ENCODE results near the gene SPG7. TPM values are rescaled to one million over a fixed set of nuclear protein-coding genes. Genes with fewer than 3 reads are reported as not detected.
A peak's percentile ranks its signal among the peaks of the same experiment; 100 is the strongest.

Gene SPG7
- total RNA-seq, 4 donors from 2014 or later = 102 to 178 (median 127) TPM

- Histone ChIP-seq H3K27me3 (no peaks in the 10 kb centered on the region), H3K4me3 (no peak overlapping the region), H3K4me1 (peaks cover 0 to 98% (median 74%) of the 10 kb centered on the region in 4 donors), H3K27ac (peak overlapping the region in 1 of 4 donors; percentile 6), H3K9me3 (no peaks in the 10 kb centered on the region), H3K36me3 (no peaks in the 10 kb centered on the region)
- 46 to 47% methylated on average over 14 of the region's 14 CpGs for WGBS, 2 donors
- no peak for DNase-seq (ENCODE audit: low spot score in 2 of 2)
- TF ChIP-seq CTCF (IDR thresholded peaks at IDR 0.05) = no peak
- TF ChIP-seq EP300 (IDR thresholded peaks at IDR 0.05) = no peak
- TF ChIP-seq POLR2A (IDR thresholded peaks at IDR 0.05) = no peak
These were observed 25.9 kb upstream of the SPG7 start for GRCh38 chr16:89482150-89482816.

- Histone ChIP-seq H3K27me3 (no peaks in the 10 kb centered on the region), H3K4me1 (peaks cover 0 to 98% (median 76%) of the 10 kb centered on the region in 4 donors), H3K4me3 (no peak overlapping the region), H3K27ac (peak overlapping the region in 1 of 4 donors; percentile 6), H3K9me3 (no peaks in the 10 kb centered on the region), H3K36me3 (no peaks in the 10 kb centered on the region)
- DNase-seq (ENCODE audit: low spot score in 2 of 2) = no peak
- whole genome bisulfite sequencing, 2 donors = 51 to 57% methylated on average over 5 of the region's 5 CpGs
- TF ChIP-seq EP300 (IDR thresholded peaks at IDR 0.05) = no peak
- TF ChIP-seq CTCF (IDR thresholded peaks at IDR 0.05) = no peak
- no peak for TF ChIP-seq POLR2A (IDR thresholded peaks at IDR 0.05)
These were observed 25.4 kb upstream of the SPG7 start for GRCh38 chr16:89482817-89483205.

- peaks cover 0 to 97% (median 77%) of the 10 kb centered on the region in 4 donors for H3K4me1 ChIP-seq
- no peak for DNase-seq (ENCODE audit: low spot score in 2 of 2)
- 69 to 80% methylated on average over 5 of the region's 5 CpGs for WGBS, 2 donors
These were observed 24.1 kb upstream of the SPG7 start for GRCh38 chr16:89484041-89484501.

GRCh38 chr16:89484923-89485679, 23.1 kb upstream of the SPG7 start:
- 68 to 70% methylated on average over 11 of the region's 11 CpGs for WGBS, 2 donors
- no peak for DNase-seq (ENCODE audit: low spot score in 2 of 2)
- Histone ChIP-seq H3K36me3 (no peaks in the 10 kb centered on the region), H3K4me1 (peaks cover 0 to 89% (median 72%) of the 10 kb centered on the region in 4 donors), H3K27ac (no peak overlapping the region), H3K27me3 (no peaks in the 10 kb centered on the region), H3K4me3 (no peak overlapping the region), H3K9me3 (no peaks in the 10 kb centered on the region)
- TF ChIP-seq CTCF (IDR thresholded peaks at IDR 0.05) = no peak

More at GRCh38 chr16:89484041-89484501, 24.1 kb upstream of the SPG7 start:
- no peaks in the 10 kb centered on the region for H3K36me3 ChIP-seq
- no peaks in the 10 kb centered on the region for H3K9me3 ChIP-seq
- TF ChIP-seq CTCF (IDR thresholded peaks at IDR 0.05) = no peak
- no peak for TF ChIP-seq POLR2A (IDR thresholded peaks at IDR 0.05)
- TF ChIP-seq EP300 (IDR thresholded peaks at IDR 0.05) = no peak
- no peak overlapping the region for H3K27ac ChIP-seq
- no peaks in the 10 kb centered on the region for H3K27me3 ChIP-seq
- H3K4me3 ChIP-seq = no peak overlapping the region

- WGBS, 2 donors = 36 to 39% methylated on average over 4 of the region's 4 CpGs
- Histone ChIP-seq H3K9me3 (no peaks in the 10 kb centered on the region), H3K4me3 (no peak overlapping the region), H3K4me1 (peaks cover 0 to 82% (median 68%) of the 10 kb centered on the region in 4 donors), H3K27ac (no peak overlapping the region), H3K27me3 (no peaks in the 10 kb centered on the region), H3K36me3 (no peaks in the 10 kb centered on the region)
- no peak for DNase-seq (ENCODE audit: low spot score in 2 of 2)
- no peak for TF ChIP-seq CTCF (IDR thresholded peaks at IDR 0.05)
- no peak for TF ChIP-seq POLR2A (IDR thresholded peaks at IDR 0.05)
- no peak for TF ChIP-seq EP300 (IDR thresholded peaks at IDR 0.05)
These were observed 22.4 kb upstream of the SPG7 start for GRCh38 chr16:89485701-89486246.
